NCI-H446 treated with DMSO at 0.1 percent for 48 hours (cell line): ENCODE data around the gene EFCC1.

Experiments
- DNase-seq: peaks from one replicate; lab custom pipeline; 2025; lab: John Stamatoyannopoulos, UW

Gene EFCC1

DNA sequence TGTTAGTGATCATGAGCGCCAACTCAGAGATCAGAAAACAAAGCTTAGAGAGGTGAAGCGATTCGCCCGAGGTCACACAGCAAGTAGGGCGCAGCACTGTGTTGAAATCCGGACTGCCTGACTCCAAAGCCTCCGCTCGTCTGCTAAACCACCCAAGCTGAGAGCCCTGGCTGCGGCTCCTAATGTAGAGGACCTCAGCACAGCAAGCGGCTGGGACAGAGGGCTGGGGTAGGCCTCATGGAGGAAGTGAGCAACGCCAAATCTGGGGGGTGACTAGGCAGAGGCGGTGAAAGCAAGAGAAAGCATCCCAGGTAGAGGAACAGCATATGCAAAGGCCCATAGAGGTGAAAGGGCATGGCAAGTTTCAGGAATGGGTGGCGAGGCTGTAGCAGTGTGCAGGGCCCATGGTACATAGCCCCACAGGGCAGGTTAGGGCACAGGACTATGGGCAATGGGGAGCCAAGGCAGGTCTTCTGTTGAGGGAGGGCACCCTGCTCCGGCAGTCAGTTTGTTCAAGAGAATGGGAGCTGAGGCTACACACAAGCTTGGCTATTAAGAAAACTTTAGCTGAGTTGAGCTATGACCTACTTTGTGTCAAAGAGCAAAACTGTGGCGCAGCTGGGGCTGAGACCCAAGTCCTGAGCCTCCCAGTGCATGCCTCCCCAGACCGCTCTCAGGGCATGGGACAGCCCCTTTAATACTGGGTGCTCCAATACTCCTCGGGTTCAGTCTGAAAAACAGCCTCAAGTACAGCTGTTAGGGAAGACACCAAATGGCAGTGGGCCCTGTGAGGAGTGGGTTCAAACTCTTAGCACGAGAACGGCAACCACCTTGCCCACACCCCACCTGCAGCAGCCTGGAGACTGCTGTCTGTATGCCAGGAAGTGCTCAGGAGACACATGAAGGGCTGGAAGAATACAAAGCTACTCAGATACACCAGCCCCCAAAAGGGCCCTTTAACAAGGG, 6.2 kb upstream of the EFCC1 start:
- DNase-seq = no peak

DNA sequence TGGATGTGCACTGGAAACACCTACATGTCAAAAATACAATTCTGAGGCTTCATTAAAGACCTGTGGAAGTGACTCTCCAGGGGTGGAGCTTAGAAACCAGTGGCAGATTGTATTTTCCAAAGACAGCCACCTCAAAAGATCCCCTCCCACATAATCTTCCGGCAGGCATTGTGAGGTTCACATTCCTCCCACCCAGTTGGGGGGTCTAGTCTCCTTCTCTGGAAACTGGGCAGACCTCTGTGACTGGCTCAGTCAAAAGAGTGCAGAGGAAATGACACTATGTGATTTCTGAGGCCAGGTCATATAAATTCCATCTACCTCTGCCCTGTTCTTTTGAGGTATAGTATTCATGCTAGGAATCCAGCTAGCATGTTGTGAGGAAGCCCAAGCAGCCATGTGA, 5.4 kb upstream of the EFCC1 start:
- no peak for DNase-seq

DNA sequence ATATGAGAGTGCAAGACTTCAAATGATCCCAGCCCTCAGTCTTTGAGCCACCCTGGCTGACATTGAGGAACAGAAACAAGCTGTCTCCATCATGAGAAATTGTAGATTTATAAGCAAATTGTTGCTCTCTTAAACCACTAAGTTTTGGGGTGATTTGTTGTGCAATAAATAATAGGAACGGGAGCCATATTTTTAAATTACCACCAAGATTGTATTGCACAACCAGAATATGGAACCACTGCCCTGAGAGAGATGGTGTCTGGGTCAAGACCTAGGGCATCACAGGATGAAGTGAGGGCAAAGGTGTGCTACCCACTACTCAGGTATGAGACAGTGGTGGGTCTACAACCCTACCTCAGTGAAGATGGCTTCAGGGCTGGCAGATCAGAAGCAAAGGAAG, 4.9 kb upstream of the EFCC1 start:
- no peak for DNase-seq

DNA sequence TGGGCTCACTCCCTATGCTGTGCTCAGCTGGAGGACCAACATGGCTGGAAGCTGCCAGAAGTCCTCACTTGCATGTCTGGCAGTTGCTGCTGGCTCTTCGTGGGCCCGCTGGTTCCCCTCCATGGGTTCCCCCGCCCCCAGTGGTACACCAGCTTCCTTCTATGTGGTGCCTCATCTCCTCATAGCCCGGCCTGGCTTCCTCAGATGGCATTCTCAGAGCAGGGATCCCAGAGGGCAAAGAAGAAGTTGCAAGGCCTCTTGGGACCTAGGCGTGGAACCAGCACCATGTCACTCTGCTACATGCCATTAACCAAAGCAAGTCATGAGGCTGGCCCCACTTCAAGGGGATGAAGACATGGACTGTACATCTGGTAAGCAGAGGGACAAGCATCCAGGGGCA, 4.4 kb upstream of the EFCC1 start:
- no peak for DNase-seq

DNA sequence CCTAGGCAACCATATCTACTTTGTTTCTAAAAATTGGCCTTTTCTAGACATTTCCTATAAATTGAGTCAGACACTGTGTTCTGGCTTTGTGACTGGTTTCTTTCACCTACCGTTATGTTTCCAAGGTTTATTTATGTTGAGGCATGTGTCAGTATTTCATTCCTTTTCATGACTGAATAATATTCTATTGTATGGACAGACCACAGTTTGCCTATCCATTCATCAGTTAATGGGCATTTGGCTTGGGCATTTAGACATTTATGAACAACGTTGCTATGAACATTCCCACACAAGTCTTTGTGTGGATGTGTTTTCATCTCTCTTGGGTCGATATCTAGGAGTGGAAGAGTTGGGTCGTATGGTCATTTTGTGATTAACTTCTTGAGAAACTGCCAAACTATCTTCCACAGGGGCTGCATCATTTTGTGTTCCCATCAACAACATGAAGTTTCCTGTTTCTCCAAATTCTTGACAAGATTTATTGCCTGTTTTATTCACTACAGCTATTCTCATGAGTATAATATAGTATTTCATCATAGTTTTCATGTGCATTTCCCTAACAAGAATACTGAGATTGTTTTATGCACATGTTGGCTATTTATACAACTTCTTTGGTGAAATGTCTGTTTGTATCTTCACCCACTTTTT, 3.5 kb upstream of the EFCC1 start:
- DNase-seq = no peak

DNA sequence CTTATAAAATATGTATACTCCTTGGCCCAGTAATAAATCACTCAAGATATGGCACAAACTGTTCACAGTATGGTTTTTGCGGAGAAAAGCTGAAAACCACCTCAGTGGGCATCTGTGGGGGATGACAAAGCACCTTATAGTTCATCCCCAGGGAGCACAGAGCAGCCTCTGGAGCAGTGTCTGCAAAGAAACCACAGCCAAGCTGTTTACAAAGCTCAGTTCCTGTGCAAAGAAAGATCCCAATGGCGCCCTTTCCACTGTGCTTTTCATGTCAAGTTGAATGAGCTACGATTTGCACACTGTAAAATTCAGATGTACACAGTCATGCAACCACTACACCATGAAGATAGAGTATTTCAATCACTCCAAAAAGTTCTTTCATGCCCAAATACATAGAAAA, 2.5 kb upstream of the EFCC1 start:
- no peak for DNase-seq

DNA sequence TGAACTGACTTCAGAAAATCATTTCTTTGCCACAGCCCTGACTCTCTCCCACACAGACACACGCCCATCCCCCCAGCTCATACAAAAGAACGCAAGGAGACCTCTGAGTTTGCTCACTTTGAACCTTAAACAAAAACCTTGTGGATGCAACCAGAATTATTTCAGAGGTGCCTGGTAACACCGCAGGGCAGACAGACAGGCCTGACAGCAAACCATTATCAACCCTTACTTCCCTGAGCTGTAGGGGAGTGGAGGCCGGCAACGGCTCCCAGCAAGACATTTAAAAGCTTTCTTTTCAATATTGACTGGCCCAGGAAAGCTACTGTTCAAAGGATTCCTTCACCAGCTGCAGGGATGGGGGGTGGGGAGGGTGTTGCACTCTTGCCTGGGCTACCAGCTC, 2.0 kb upstream of the EFCC1 start:
- DNase-seq = no peak

DNA sequence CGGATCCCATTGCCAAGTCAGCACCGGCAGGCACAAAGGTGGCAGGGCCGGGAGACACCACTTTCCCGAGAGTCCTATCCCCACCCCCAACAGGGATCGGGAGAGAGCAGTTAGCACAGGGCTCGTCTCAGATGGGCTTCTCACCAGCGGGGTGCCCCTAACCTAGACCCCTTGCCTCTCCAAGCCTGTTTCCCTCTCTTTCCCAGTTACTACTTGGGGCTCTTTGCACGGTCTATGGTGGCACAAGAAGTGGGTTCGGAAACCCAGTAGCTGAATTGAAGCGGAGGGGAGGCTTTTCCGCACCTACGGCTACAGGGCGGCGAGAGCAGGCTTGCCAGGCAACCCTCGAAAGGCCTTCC, 383 bp upstream of the EFCC1 start:
- DNase-seq = no peak

DNA sequence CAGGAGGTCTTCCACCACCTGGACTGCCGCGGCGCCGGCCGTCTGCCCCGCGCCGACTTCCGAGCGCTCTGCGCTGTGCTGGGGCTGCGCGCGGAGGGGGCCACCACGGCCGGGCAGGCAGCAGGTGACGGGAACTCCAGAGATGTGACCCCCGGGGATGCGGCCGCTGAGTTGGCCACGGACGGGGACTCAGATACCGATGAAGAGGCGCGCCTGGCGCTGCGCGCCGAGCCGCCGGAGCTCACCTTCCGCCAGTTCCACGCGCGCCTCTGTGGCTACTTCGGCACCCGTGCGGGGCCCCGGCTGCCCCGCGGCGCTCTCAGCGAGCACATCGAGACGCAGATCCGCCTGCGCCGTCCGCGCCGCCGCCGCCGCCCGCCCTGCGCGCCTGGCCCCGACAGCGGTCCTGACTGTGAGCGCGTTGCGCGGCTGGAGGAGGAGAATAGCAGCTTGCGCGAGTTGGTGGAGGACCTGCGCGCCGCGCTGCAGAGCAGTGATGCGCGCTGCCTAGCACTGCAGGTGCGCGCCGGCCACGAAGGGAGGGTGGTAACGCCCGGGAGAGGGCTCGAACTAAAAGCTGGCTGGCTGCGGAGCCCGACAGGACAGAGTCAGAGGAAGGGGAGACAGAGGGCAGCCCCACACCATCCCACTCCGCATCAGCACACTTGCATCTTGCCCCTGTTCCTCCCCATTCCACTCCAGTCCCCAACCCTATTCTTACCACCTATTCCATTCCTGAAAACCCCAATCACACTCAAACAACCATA, 885 bp downstream of the EFCC1 start:
- DNase-seq = no peak

DNA sequence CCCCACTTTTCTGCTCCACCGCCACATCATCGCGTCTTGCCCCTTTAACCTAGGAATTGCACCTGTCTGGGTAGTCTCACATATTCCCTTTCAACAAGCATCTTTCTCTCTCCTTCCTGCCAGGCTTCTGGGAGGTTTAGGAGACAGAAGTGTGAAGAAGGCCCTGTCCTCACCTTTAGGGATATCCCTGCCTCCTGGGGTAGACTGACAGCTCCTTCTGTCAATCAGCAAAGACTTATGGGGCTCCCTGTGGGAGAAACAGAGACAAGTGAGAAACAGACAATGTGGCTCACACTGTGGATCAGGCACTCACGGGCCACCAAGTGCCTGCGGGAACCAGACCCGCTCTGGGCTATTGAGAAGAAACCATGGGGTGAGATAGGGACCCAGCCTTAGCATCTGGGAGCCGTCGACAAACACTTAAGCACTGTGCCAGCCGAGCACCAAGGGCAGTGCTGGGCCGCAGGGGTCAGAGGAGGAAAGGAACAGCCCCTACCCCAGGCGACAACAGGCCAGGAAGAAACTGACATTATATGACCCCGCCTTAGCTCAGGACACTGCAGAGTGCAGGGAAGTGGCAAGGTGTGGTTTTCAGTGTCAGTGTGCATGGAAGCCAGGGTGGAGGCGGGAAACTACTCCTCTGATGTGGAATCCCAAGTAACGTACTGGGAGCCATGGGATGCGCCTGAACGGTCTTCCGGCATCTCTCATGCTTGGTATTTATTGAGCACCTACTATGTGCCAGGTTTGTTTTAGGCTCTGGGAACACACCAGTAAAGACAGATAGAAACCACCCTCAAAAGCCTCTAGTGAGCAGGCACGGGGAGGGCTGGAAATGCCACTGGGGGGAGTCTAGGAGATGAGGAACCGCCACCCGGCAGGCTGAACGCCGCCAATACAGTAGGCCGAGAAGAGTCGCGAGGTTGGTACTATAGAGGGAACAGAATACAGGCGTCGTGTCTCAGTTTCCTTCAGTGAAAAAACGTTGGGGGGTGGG, 1.8 kb downstream of the EFCC1 start:
- DNase-seq = no peak

DNA sequence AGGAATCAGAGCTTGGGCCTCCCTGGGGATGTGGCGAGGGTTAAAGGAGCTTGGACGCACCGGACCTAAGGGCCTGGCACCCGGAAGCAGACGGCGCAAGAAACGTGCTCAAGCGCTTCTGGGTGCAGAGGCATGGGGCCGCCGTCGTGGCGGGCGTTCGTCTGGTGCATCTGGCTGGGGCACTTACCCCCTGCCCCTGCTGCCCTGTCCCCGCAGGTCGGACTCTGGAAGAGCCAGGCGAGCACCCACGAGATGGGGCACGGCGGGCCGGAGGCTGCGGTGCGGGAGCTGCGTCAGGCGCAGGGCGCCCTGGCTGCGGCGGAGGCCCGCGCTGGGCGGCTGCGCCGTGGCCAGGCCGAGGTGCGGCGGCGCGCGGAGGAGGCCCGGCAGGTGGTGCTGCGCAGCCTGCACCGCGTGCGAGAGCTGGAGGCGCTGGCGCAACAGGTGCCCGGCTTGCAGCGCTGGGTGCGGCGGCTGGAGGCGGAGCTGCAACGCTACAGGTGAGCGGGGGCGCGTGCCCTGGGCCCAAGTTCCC, 2.5 kb downstream of the EFCC1 start:
- DNase-seq = no peak

DNA sequence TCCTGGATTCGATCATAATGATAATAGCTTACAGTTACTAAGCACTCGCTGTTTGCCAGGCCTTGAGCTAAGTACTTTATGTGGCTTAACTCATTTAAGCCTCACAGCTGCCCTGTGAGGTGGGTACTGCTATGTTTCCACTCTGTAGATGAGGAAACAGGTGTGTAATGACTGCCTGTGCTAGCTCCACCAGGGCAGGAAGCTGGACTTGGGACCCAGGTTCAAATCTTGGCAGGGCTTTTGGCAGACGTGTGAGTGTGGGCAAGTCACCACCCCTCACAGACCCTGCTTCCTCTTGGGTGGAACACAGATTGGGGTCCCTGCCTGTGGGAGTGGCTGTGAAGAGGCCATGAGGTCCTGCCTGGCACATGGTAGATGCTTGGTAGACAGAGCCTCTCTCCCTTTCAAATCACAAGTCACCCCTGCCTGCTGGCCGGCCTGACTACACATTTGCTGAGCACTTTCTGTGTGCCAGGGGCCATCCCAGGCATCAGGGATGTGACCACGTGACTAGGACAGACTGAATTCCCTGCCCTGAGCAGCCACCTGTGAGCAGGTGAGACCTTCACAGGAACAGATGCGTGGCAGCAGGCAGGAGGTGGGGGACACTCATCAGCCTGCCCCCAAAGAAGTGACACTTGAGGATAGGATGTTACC, 3.7 kb downstream of the EFCC1 start:
- DNase-seq = no peak

DNA sequence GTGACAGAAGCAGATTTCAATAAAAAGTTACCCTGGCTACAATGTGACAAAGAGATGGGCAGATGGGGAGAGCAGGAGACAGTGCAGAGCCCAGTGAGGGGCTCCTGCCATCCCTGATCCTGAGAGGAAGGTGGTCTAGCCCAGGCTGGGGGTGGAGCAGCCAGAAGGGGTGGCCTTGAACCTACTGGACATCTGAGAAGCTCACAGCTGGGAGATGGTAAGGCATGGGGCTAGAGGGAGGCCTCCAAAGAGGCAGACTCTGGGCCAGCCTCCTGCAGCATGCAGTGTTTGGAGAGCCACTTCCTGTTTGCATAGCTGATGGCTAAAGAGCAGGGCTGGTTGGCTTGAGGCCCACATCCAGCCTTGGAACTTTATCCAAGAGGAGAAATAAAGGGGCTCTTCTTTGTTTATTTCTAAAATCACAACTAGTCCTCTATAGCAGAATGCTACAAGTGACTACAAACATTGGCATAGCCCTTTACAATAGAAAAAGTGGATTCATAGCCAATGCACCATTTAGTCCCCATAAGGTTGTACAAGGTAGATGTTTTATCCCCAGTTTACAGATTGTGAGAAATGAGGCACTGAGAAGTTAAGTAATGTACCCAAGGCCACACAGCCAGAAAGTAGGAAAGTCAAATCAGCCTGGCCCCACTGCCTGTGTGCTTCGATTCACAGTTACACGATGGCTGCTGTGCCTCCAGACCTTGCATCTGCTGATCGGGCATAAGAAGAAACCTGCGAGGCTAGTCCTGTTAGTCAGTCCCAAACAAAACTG, 4.6 kb downstream of the EFCC1 start:
- no peak for DNase-seq

DNA sequence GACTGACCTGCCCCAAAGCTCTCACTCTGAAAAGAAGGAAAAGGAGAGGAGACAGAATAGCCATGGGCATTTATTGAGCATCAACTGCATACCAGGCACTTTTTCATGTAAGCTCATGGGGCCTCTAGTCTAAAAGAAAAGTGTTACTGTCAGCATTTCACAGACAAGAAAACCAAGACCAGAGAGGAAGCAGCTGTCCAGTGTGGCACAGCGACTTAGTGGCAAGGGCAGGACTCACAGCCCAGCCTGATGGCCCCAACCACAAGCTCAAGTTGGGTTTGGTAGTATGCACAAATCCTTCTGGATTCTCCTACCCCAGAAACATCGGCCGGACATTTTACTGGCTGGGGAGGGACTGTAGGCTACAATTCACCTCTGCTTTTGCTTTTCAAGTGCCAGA, 5.8 kb downstream of the EFCC1 start:
- no peak for DNase-seq

DNA sequence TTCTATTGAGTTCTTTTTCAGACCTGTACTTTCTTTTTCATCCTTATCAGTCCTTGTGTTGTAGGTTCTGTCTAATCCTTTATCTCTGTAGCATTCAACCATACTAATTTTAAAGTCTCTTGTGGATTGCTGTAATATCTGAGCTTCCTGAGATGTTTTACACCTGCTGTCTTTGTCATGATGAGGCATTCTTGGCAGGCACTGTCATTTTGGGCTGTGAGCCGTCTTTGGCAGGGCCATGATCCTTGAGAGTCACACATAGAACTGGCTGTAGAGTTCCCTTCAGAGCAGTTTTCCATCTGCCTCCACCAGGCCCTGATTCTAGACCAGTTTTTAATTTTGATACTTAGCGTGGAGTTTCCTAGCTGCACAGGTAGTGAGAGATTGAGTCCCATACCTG, 6.7 kb downstream of the EFCC1 start:
- no peak for DNase-seq

DNA sequence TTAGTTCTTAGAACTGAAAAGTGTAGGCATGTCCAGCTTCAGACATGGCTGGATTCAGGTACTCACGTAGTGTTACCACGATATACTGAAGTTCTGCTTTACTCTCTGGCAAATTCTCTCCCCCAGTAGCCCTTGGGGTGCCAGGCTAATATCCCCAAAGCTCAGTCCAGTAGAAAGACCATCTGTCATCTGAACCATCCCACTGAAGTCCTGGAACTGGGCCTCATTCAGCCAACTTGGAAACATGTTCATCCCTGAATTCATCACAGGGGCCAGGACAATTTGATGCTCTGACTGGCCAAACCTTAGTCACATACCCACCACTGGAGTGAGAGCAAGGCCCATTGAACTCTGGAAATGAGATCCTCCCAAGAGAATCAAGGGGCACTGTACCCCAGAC, 8.2 kb downstream of the EFCC1 start:
- DNase-seq = no peak

DNA sequence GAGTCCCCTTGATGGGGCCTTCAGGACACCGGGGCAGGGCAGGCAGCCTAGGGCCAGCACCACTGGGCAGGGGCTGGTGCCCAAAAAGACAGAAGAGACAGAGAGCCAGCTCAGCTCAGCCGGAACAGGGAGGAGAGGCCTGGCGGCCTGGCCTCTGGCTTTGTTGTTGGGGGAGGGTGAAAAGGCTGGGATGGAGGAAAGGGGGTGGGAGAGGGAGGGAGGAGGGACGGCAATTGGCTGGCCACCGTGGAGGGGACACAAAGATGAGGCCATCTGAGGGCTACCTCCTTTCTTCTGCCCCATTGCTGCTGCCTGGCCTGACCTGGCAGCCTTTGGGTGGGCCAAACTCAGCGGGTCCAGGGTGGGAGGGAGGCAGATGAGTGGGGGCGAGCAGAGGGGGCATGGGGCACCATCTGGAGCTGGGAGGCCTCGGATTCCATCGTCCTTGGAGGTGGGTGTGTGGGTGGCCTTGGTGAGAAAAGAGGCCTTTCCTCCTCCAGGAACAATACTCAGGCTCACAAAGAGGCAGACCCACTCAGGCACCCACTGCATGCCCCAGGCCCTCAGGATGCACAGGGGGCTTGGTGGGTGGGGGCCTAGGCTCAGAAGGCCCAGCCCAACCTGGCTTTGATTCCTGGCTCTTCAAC, 9.3 kb downstream of the EFCC1 start:
- DNase-seq = no peak

DNA sequence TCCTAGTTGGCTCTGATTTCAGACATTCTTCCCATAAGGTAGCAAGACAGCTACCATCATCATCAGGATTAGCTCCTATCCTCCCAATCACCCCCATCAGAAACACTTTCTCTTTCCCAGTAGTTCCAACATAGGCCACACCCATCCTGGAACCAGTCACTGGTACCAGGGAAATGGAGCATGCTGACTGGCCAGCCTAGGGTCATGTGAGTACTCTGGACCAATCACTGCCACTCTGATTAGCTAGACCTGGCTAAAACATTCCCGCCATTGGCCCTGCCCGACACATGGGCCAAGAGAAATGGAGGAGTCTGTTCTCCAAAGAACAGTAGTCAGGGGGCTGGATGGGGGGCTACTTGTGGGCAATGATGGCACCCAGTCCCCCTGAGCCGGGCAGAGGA, 12.4 kb downstream of the EFCC1 start:
- no peak for DNase-seq

DNA sequence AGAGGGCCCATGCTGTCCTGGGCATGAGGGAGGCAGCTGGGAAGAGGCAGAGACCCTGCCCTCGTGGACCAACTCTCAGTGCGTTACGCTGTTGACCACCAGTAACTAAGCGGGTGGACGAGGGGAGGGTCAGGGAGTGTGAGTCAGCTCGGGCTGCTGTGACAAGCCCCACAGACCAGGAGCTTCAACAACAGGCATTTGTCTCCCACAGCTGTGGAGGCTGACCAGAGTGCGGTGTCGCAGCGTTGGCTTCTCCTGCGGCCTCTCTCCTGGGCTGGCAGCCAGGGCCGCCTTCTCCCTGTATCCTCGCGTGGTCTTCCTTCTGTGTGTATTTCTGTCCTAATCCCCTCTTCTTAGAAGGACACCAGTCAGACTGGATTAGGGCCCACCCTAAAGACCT, 13.0 kb downstream of the EFCC1 start:
- no peak for DNase-seq
